Measurements from ENCODE around the gene CNTNAP2. TPM values are rescaled to one million over a fixed set of nuclear protein-coding genes. Genes with fewer than 3 reads are reported as not detected.
A peak's percentile ranks its signal among the peaks of the same experiment; 100 is the strongest.
"Not testable (repeated sequence)": the region's sequence is repeated elsewhere in the genome, so short reads cannot be mapped to it uniquely, and the experiment has no call there.

The CNTNAP2 gene
- total RNA-seq, 1 donor from 2014 or later, result 1.9 TPM

GRCh38 chr7:146892151-146892550 is 775.5 kb downstream of the CNTNAP2 start:
- no peak for DNase-seq

- no peak for DNase-seq
Measured at GRCh38 chr7:146894927-146895326, 778.3 kb downstream of the CNTNAP2 start.

- peak; percentile 7 for DNase-seq
Measured at GRCh38 chr7:146902266-146902665, 785.7 kb downstream of the CNTNAP2 start.

- DNase-seq, result no peak
Measured at GRCh38 chr7:146902728-146903127, 786.1 kb downstream of the CNTNAP2 start.

GRCh38 chr7:146905746-146906145 is 789.1 kb downstream of the CNTNAP2 start:
- not testable (repeated sequence) for DNase-seq

GRCh38 chr7:146922782-146923181 is 806.2 kb downstream of the CNTNAP2 start:
- no peak for DNase-seq

- DNase-seq, result peak; percentile 22
Measured at GRCh38 chr7:146926841-146927240, 810.2 kb downstream of the CNTNAP2 start.

- no peak for DNase-seq
Measured at GRCh38 chr7:146937836-146938235, 821.2 kb downstream of the CNTNAP2 start.

GRCh38 chr7:146943483-146943882 is 826.9 kb downstream of the CNTNAP2 start:
- DNase-seq, result no peak

GRCh38 chr7:146948703-146949102 is 832.1 kb downstream of the CNTNAP2 start:
- DNase-seq, result no peak

- peak; percentile 28 for DNase-seq
Measured at GRCh38 chr7:146956321-146956720, 839.7 kb downstream of the CNTNAP2 start.

GRCh38 chr7:146956853-146957252 is 840.3 kb downstream of the CNTNAP2 start:
- DNase-seq, result peak; percentile 18

GRCh38 chr7:146960773-146961391 is 844.3 kb downstream of the CNTNAP2 start:
- DNase-seq, result no peak

- peak; percentile 38 for DNase-seq
Measured at GRCh38 chr7:146961617-146962016, 845.0 kb downstream of the CNTNAP2 start.

- DNase-seq, result no peak
Measured at GRCh38 chr7:146966274-146966673, 849.7 kb downstream of the CNTNAP2 start.

GRCh38 chr7:146982482-146982881 is 865.9 kb downstream of the CNTNAP2 start:
- DNase-seq, result no peak

- no peak for DNase-seq
Measured at GRCh38 chr7:146991596-146991995, 875.0 kb downstream of the CNTNAP2 start.

GRCh38 chr7:146993764-146994163 is 877.2 kb downstream of the CNTNAP2 start:
- no peak for DNase-seq

GRCh38 chr7:147008530-147008929 is 891.9 kb downstream of the CNTNAP2 start:
- DNase-seq, result no peak

- DNase-seq, result no peak
Measured at GRCh38 chr7:147012666-147013065, 896.1 kb downstream of the CNTNAP2 start.

- peak; percentile 24 for DNase-seq
Measured at GRCh38 chr7:147013825-147014224, 897.2 kb downstream of the CNTNAP2 start.

- no peak for DNase-seq
Measured at GRCh38 chr7:147014286-147014955, 897.8 kb downstream of the CNTNAP2 start.

GRCh38 chr7:147015999-147016398 is 899.4 kb downstream of the CNTNAP2 start:
- no peak for DNase-seq

- no peak for DNase-seq
Measured at GRCh38 chr7:147022056-147022455, 905.5 kb downstream of the CNTNAP2 start.

All from tongue (tissue), 2 donors.